MM.1S (cell line): Measurements from ENCODE around the gene SFN.

ENCODE experiments used
- DNase-seq: peaks from one replicate; pipeline ENCODE4 v3.0.0-alpha.2; 2015
- H2AFZ ChIP-seq: fragments of 300-600 bp; sonication (generic); 2 replicates; pipeline ENCODE4 v1.6.0; 2016; ENCODE audit warnings: antibody characterized with exemption, low read length
- H3F3A ChIP-seq: fragments of 300-600 bp; sonication (generic); 2 replicates; pipeline ENCODE4 v1.6.1; 2016; ENCODE audit warnings: mild to moderate bottlenecking, antibody characterized with exemption, low read length, moderate library complexity, mixed read lengths; ENCODE audit not compliant: insufficient read depth
- H3K27ac ChIP-seq: fragments of 300-600 bp; sonication (generic); 2 replicates; pipeline ENCODE4 v1.5.1; 2016; ENCODE audit warnings: mild to moderate bottlenecking, low read length
- H3K27me3 ChIP-seq: fragments of 300-600 bp; sonication (generic); replicated peaks from 2 replicates; pipeline ENCODE4 v1.6.0; 2016; ENCODE audit warnings: low read length; ENCODE audit not compliant: insufficient read depth
- H3K36me3 ChIP-seq: fragments of 300-600 bp; sonication (generic); replicated peaks from 2 replicates; pipeline ENCODE4 v1.6.1; 2016; ENCODE audit warnings: mild to moderate bottlenecking, low read length, mixed read lengths; ENCODE audit not compliant: insufficient read depth
- H3K4me1 ChIP-seq: fragments of 300-600 bp; sonication (generic); 2 replicates; pipeline ENCODE4 v1.6.1; 2016; ENCODE audit warnings: low read length, mixed read lengths
- H3K4me2 ChIP-seq: fragments of 300-600 bp; sonication (generic); 2 replicates; pipeline ENCODE4 v1.6.0; 2016; ENCODE audit warnings: low read depth, low read length
- H3K4me3 ChIP-seq: fragments of 300-600 bp; sonication (generic); 2 replicates; pipeline ENCODE4 v1.5.1; 2016; ENCODE audit warnings: low read length, mixed read lengths
- H3K79me2 ChIP-seq: fragments of 300-600 bp; sonication (generic); 2 replicates; pipeline ENCODE4 v1.6.1; 2016; ENCODE audit warnings: mixed run types, low read length, mixed read lengths
- H3K9ac ChIP-seq: fragments of 300-600 bp; sonication (generic); 2 replicates; pipeline ENCODE4 v1.6.1; 2016; ENCODE audit warnings: low read length, mixed read lengths
- H3K9me2 ChIP-seq: fragments of 300-600 bp; sonication (generic); replicated peaks from 2 replicates; pipeline ENCODE4 v1.6.1; 2016; ENCODE audit warnings: mild to moderate bottlenecking, low read length, mixed read lengths; ENCODE audit not compliant: insufficient read depth
- H3K9me3 ChIP-seq: fragments of 300-600 bp; sonication (generic); replicated peaks from 2 replicates; pipeline ENCODE4 v1.6.1; 2016; ENCODE audit warnings: mild to moderate bottlenecking, low read length, mixed read lengths; ENCODE audit not compliant: insufficient read depth
- H4K20me1 ChIP-seq: fragments of 300-600 bp; sonication (generic); 2 replicates; pipeline ENCODE4 v1.6.1; 2016; ENCODE audit warnings: mild to moderate bottlenecking, low read length, moderate library complexity, mixed read lengths; ENCODE audit not compliant: insufficient read depth
- EZH2 ChIP-seq: fragments of 300-600 bp; sonication (generic); optimal IDR thresholded peaks from 2 replicates; pipeline ENCODE3; 2017; ENCODE audit warnings: low read depth, mild to moderate bottlenecking, antibody characterized with exemption, low read length, mixed read lengths
- EZH2phosphoT487 ChIP-seq: fragments of 300-600 bp; sonication (generic); IDR thresholded peaks from 2 replicates; pipeline ENCODE4 v1.6.1; 2018; ENCODE audit warnings: antibody characterized with exemption, low read length
- TF ChIP-seq, protein P1 (sequence below): fragments of 300-600 bp; sonication (generic); IDR thresholded peaks from 2 replicates; pipeline ENCODE4 v1.5.1; 2016; ENCODE audit warnings: antibody characterized with exemption, low read length, mixed read lengths

Gene SFN

DNA sequence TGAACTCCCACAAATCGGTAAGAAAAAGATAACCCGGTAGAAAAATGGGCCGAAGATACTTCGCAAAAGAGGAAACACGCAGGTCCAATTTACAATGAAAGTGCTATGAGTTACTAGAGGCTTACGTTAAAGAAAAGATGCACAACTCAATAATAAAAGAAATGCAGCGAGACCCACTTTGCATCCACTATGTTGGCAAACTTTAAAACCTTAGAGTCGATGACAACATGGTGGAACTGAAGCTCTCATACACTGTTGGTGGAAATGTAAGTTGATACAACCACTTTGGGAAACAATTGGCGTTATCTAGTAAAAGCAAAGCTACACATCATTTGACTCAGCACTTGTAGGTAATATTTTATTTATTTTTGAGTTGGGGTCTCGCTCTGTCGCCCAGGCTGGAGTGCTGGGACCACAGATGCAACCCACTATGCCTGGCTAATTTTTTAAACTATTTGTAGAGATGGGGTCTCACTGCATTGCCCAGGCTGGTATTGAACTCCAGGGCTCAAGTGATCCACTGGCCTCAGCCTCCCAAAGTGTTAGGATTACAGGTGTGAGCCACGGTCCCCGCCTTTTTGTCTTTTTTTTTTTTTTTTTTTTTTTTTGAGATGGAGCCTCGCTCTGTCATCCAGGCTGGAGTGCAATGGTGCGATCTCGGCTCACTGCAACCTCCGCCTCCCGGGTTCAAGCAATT, 38.0 kb downstream of the SFN start:
- Histone ChIP-seq H3K27me3 (no peaks in the 10 kb centered on the region), H3K9ac (peak overlapping the region; percentile 88), H3K36me3 (no peaks in the 10 kb centered on the region; the same call in 1 of the 2 replicates), H4K20me1 (no peaks in the 10 kb centered on the region), H3K4me1 (peaks cover 8% of the 10 kb centered on the region), H3F3A (peaks cover 4% of the 10 kb centered on the region; the same call in 1 of the 2 replicates), H3K4me2 (peak overlapping the region; percentile 75), H3K9me3 (no peaks in the 10 kb centered on the region), H3K79me2 (peaks cover 36% of the 10 kb centered on the region), H3K27ac (peak overlapping the region; percentile 68; the same call in 1 of the 2 replicates), H2AFZ (peak overlapping the region; percentile 85), H3K4me3 (peak overlapping the region; percentile 87), H3K9me2 (no peaks in the 10 kb centered on the region)
- DNase-seq: no peak
- TF ChIP-seq EZH2 (no peak), EZH2phosphoT487 (no peak)
- TF ChIP-seq, protein P1, sequence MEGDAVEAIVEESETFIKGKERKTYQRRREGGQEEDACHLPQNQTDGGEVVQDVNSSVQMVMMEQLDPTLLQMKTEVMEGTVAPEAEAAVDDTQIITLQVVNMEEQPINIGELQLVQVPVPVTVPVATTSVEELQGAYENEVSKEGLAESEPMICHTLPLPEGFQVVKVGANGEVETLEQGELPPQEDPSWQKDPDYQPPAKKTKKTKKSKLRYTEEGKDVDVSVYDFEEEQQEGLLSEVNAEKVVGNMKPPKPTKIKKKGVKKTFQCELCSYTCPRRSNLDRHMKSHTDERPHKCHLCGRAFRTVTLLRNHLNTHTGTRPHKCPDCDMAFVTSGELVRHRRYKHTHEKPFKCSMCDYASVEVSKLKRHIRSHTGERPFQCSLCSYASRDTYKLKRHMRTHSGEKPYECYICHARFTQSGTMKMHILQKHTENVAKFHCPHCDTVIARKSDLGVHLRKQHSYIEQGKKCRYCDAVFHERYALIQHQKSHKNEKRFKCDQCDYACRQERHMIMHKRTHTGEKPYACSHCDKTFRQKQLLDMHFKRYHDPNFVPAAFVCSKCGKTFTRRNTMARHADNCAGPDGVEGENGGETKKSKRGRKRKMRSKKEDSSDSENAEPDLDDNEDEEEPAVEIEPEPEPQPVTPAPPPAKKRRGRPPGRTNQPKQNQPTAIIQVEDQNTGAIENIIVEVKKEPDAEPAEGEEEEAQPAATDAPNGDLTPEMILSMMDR: no peak

DNA sequence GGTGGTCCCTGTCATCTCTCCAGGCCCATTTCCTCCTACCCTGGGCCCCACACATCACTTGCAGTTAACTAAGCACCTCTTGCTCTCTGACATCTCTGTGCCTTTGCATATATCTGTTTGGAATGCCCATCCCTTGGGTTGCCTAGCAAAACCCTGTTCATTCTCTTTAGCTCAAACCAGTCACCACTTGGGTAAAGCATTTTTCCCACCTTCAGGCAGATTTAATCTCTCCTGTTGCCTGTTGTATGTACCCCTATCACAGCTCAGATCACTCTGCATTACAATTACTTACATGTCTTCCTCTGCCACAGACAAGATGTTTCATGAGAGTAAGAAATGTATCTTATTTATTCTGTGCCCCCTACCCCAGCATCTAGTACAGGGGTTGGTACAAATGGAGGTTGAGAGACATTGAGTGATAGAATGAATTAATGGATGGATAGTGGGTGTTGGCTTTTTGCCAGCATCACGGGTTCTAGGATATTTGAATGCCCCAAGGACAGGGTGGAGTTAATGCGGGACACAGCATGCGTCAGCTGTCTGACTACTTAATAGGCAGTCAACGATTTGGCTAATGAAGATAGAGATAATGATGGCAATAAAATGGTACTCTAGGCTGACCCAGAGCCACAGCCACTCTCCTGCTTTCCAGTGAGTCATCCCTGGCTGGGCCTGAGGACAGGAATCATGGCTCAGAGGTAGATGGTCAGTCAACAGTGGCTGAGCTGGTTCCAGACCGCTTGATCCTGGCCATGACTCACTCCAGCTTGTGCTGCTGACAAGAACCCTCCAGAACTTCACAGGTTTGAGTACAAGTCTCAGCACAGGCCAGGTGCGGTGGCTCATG, 44.3 kb downstream of the SFN start:
- Histone ChIP-seq H2AFZ (no peak overlapping the region), H3K4me2 (no peak overlapping the region), H3F3A (no peaks in the 10 kb centered on the region), H3K27me3 (no peaks in the 10 kb centered on the region; the same call in none of the 2 replicates), H3K4me3 (no peak overlapping the region), H3K27ac (no peak overlapping the region), H3K9ac (no peak overlapping the region), H3K9me2 (no peaks in the 10 kb centered on the region), H3K4me1 (no peaks in the 10 kb centered on the region), H4K20me1 (no peaks in the 10 kb centered on the region), H3K79me2 (no peaks in the 10 kb centered on the region), H3K9me3 (no peaks in the 10 kb centered on the region), H3K36me3 (no peaks in the 10 kb centered on the region)
- no peak for DNase-seq
- TF ChIP-seq, protein P1: no peak
- TF ChIP-seq EZH2: no peak
- TF ChIP-seq EZH2phosphoT487: no peak

DNA sequence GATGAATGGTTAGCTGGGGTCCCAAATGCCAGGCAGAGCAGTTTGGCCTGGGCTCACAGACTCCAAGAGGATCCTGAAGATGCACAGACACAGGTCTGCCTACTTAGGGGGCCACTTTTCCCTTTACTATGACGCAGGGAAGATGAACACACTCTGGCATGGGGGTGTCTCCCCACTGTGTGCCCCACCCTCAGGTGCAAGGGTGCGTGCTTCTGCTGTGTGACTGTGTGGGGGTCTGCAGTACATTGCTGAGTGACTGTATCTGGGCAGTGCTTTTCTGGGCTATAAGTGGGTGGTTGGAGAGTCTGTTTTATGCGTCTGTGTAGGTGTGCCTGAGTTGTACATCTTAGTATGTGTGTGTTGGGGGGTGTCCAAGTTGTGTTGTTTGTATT, 47.0 kb downstream of the SFN start:
- TF ChIP-seq, protein P1: no peak
- TF ChIP-seq EZH2: no peak
- TF ChIP-seq EZH2phosphoT487: no peak
- no peaks in the 10 kb centered on the region; the same call in none of the 2 replicates for H3K27me3 ChIP-seq

More for the DNA sequence above, 47.0 kb downstream of the SFN start:
- DNase-seq: no peak
- no peak overlapping the region for H2AFZ ChIP-seq
- no peaks in the 10 kb centered on the region for H3K9me2 ChIP-seq
- no peak overlapping the region for H3K4me3 ChIP-seq
- no peaks in the 10 kb centered on the region for H4K20me1 ChIP-seq
- no peaks in the 10 kb centered on the region for H3K79me2 ChIP-seq
- H3K4me1 ChIP-seq: no peaks in the 10 kb centered on the region
- no peak overlapping the region for H3K27ac ChIP-seq
- no peak overlapping the region for H3K4me2 ChIP-seq
- no peaks in the 10 kb centered on the region for H3F3A ChIP-seq
- H3K9ac ChIP-seq: no peak overlapping the region
- H3K36me3 ChIP-seq: no peaks in the 10 kb centered on the region
- H3K9me3 ChIP-seq: no peaks in the 10 kb centered on the region
